Measurements from ENCODE around the gene ITGA11. TPM values are rescaled to one million over a fixed set of nuclear protein-coding genes. Genes with fewer than 3 reads are reported as not detected.

The ITGA11 gene
- total and polyA plus RNA-seq, 2 of the 13 experiments (the other 11 are each of a cell fraction or from before 2014, with no cell fraction given), result not detected

- TF ChIP-seq ZBTB49 (CRISPR knock-in tag; IDR thresholded peaks at IDR 0.05; ENCODE audit: borderline replicate concordance) (no peak), MIER3 (CRISPR knock-in tag; IDR thresholded peaks at IDR 0.05; ENCODE audit: borderline replicate concordance) (peak; percentile 72; the same call in 1 of the 2 replicates), CHCHD3 (CRISPR knock-in tag; IDR thresholded peaks at IDR 0.05) (peak; percentile 84), ZIK1 (CRISPR knock-in tag; IDR thresholded peaks at IDR 0.05; ENCODE audit: borderline replicate concordance, low read depth) (0 out of 2 replicates have a peak, but pooled peaks have one; percentile 42), ZNF354B (CRISPR knock-in tag; IDR thresholded peaks at IDR 0.05) (peak; percentile 54; the same call in 1 of the 2 replicates), ZNF782 (CRISPR knock-in tag; IDR thresholded peaks at IDR 0.05; ENCODE audit: borderline replicate concordance) (no peak; the same call in 1 of the 2 replicates), NFKB2 (CRISPR knock-in tag; IDR thresholded peaks at IDR 0.05; ENCODE audit: borderline replicate concordance) (peak; percentile 91), ZNF768 (CRISPR knock-in tag; IDR thresholded peaks at IDR 0.05) (peak; percentile 62; the same call in 1 of the 2 replicates), BATF2 (CRISPR knock-in tag; IDR thresholded peaks at IDR 0.05) (peak; percentile 76; the same call in 1 of the 2 replicates), ZNF496 (CRISPR knock-in tag; IDR thresholded peaks at IDR 0.05; ENCODE audit: insufficient replicate concordance) (no peak), ZNF672 (CRISPR knock-in tag; IDR thresholded peaks at IDR 0.05) (no peak; the same call in 1 of the 2 replicates), U2AF2 (IDR thresholded peaks at IDR 0.05; ENCODE audit: low read depth, low read length) (0 out of 2 replicates have a peak, but pooled peaks have one; percentile 42), ZNF564 (CRISPR knock-in tag; IDR thresholded peaks at IDR 0.05) (peak; percentile 90), ZSCAN12 (CRISPR knock-in tag; IDR thresholded peaks at IDR 0.05) (peak; percentile 79), ATF3 (CRISPR knock-in tag; IDR thresholded peaks at IDR 0.05) (peak; percentile 57; the same call in 1 of the 2 replicates), KLF6 (CRISPR knock-in tag; IDR thresholded peaks at IDR 0.05) (peak; percentile 80), SMARCE1 (IDR thresholded peaks at IDR 0.05; ENCODE audit: borderline replicate concordance) (no peak), SMYD3 (CRISPR knock-in tag; IDR thresholded peaks at IDR 0.05) (peak; percentile 91), RNF219 (CRISPR knock-in tag; IDR thresholded peaks at IDR 0.05) (no peak), ZFAT (CRISPR knock-in tag; conservative IDR thresholded peaks at IDR 0.05) (no peak; the same call in 1 of the 2 replicates), PBX3 (CRISPR knock-in tag; IDR thresholded peaks at IDR 0.05; ENCODE audit: borderline replicate concordance) (peak; percentile 76; the same call in 1 of the 2 replicates), IKZF1 (IDR thresholded peaks at IDR 0.05) (no peak), ZNF572 (CRISPR knock-in tag; IDR thresholded peaks at IDR 0.05) (no peak; the same call in 1 of the 2 replicates)
Measured at GRCh38 chr15:68277603-68278344, 154.2 kb downstream of the ITGA11 start, which contains the start of gene FEM1B (continued).
